K562 (cell line): ENCODE data around the gene PACRG. TPM values are rescaled to one million over a fixed set of nuclear protein-coding genes. Genes with fewer than 3 reads are reported as not detected.

Experiments used
- ATAC-seq: fragments of 200-7000 bp; cut with Tn5 transposase; 3 replicates; pipeline ENCODE4 v1.9.1; 2020; ENCODE audit warnings: moderate library complexity
- BruUV-seq: library from RNA; stranded (reverse); fragments of 400-500 nt; replicated peaks from 2 replicates; lab custom pipeline; 2021; lab: Mats Ljungman, UMichigan
- CTCF ChIA-PET: fragments of 300-600 bp; formaldehyde crosslinking; extraction: SDS; loops from one replicate; lab custom pipeline; 2021; ENCODE audit warnings: low intra/inter-chr PET ratio; lab: Yijun Ruan, JAX
- POLR2A ChIA-PET: fragments of 300-600, 350-650 bp; sonication (Branson Sonifier 250); formaldehyde crosslinking; extraction: SDS; loops from one replicate; lab custom pipeline; 2021; ENCODE audit warnings: antibody characterized with exemption, inconsistent platforms; lab: Yijun Ruan, JAX
- DNase-seq, 4 experiments: peaks; one replicate each; pipeline versions ENCODE4 v3.0.0 to v3.0.0-alpha.2; 2011 to 2018; ENCODE audit warnings: low spot score in 3 of 4, mixed read lengths in 3 of 4; ENCODE audit errors: extremely low read depth in 1 of 4
- FAIRE-seq: peaks from 2 replicates; lab custom pipeline; 2011; peaks lifted over from hg19 to GRCh38; lab: Jason Lieb, UNC
- H2AFZ ChIP-seq: 2 replicates; pipeline ENCODE4 v1.6.0; 2011; ENCODE audit warnings: low read depth, low read length, control low read depth, inconsistent platforms
- H3K27ac ChIP-seq: fragments of 200-600 bp; 3 replicates; pipeline ENCODE4 v1.8.0; 2011; ENCODE audit warnings: low read depth, mild to moderate bottlenecking, control low read depth, inconsistent platforms, low read length, moderate library complexity, mixed read lengths; ENCODE audit errors: extremely low read depth
- H3K27me3 ChIP-seq, 2 experiments: fragments of 300-600 bp in 1 of 2; 2 replicates in 1 of 2; 3 replicates in 1 of 2; pipeline versions ENCODE4 v1.6.0 to v1.8.0; 2011; ENCODE audit warnings: inconsistent platforms in 2 of 2, low read length in 2 of 2, mild to moderate bottlenecking in 1 of 2, mixed read lengths in 1 of 2, moderate library complexity in 1 of 2; ENCODE audit not compliant: control insufficient read depth in 2 of 2, insufficient read depth in 2 of 2
- H3K36me3 ChIP-seq: fragments of 300-600 bp; 3 replicates; pipeline ENCODE4 v1.8.0; 2011; ENCODE audit warnings: mild to moderate bottlenecking, low read length, inconsistent platforms; ENCODE audit not compliant: control insufficient read depth, insufficient read depth
- H3K4me1 ChIP-seq, 2 experiments: fragments of 200-600 bp in 1 of 2; replicated peaks in 1 of 2; 2 replicates in 1 of 2; 3 replicates in 1 of 2; pipeline versions ENCODE4 v1.5.1 to v1.8.0; 2011; ENCODE audit warnings: inconsistent platforms in 2 of 2, low read length in 2 of 2, mild to moderate bottlenecking in 1 of 2, mixed read lengths in 1 of 2, moderate library complexity in 1 of 2; ENCODE audit not compliant: control insufficient read depth in 2 of 2, insufficient read depth in 2 of 2
- H3K4me2 ChIP-seq: 2 replicates; pipeline ENCODE4 v1.6.1; 2011; ENCODE audit warnings: low read length, control low read depth, inconsistent platforms, mixed read lengths; ENCODE audit not compliant: insufficient read depth
- H3K4me3 ChIP-seq: fragments of 200-600 bp; sonication (generic), shearing (Covaris generic); 2 replicates; pipeline ENCODE4 v1.5.1; 2016; ENCODE audit warnings: control low read depth, inconsistent platforms
- H3K79me2 ChIP-seq: fragments of 200-600 bp; 3 replicates; pipeline ENCODE4 v1.8.0; 2011; ENCODE audit warnings: low read length, inconsistent platforms; ENCODE audit not compliant: control insufficient read depth, insufficient read depth
- H3K9ac ChIP-seq, 2 experiments: 2 replicates each; pipeline versions ENCODE4 v1.6.0 to v1.6.1; 2011; ENCODE audit warnings: low read depth in 2 of 2, low read length in 2 of 2, control low read depth in 1 of 2, inconsistent platforms in 1 of 2, mild to moderate bottlenecking in 1 of 2, mixed read lengths in 1 of 2; ENCODE audit not compliant: insufficient read depth in 1 of 2
- H3K9me1 ChIP-seq: one replicate; pipeline ENCODE4 v1.6.0; 2011; ENCODE audit warnings: inconsistent platforms, mild to moderate bottlenecking, low read length, moderate library complexity; ENCODE audit not compliant: control insufficient read depth, insufficient read depth
- H3K9me3 ChIP-seq: replicated peaks from 2 replicates; pipeline ENCODE4 v1.5.1; 2011; ENCODE audit warnings: low read depth, low read length, inconsistent platforms; ENCODE audit not compliant: control insufficient read depth, insufficient read depth
- H4K20me1 ChIP-seq: replicated peaks from 2 replicates; pipeline ENCODE4 v1.6.1; 2011; ENCODE audit warnings: low read length, inconsistent platforms, mixed read lengths; ENCODE audit not compliant: control insufficient read depth, insufficient read depth
- ATF1 ChIP-seq, 2 experiments: fragments of 450-650 bp in 1 of 2; IDR thresholded peaks; 2 replicates each; pipeline ENCODE4 v1.6.1; 2016; ENCODE audit warnings: missing compliant biosample characterization in 1 of 2, missing genetic modification characterization in 1 of 2
- GABPA ChIP-seq: fragments of 200-800 bp; sonication (Bioruptor generic); conservative IDR thresholded peaks from 2 replicates; pipeline ENCODE4 v1.6.1; 2016; ENCODE audit warnings: low read depth, missing genetic modification characterization, missing compliant biosample characterization
- MECOM ChIP-seq: fragments of 250-450 bp; sonication (Bioruptor Pico); IDR thresholded peaks from 2 replicates; pipeline ENCODE4 v1.8.0; 2022; ENCODE audit warnings: inconsistent platforms
- OTX1 ChIP-seq: fragments of 450-650 bp; formaldehyde crosslinking; IDR thresholded peaks from 2 replicates; pipeline ENCODE4 v1.4.0; 2022; ENCODE audit warnings: mild to moderate bottlenecking
- PRPF4 ChIP-seq: fragments of 200-400 bp; formaldehyde crosslinking; IDR thresholded peaks from one replicate; pipeline ENCODE4 v1.6.1; 2017; ENCODE audit warnings: low read length, low read depth, mild to moderate bottlenecking; ENCODE audit not compliant: insufficient read depth, poor library complexity, severe bottlenecking
- PYGO2 ChIP-seq: fragments of 450-650 bp; IDR thresholded peaks from 2 replicates; pipeline ENCODE4 v1.6.1; 2016; ENCODE audit warnings: mild to moderate bottlenecking, missing genetic modification characterization, moderate library complexity, missing compliant biosample characterization
- SNRNP70 ChIP-seq: fragments of 200-400 bp; formaldehyde crosslinking; optimal IDR thresholded peaks from 2 replicates; pipeline ENCODE3; 2017; ENCODE audit warnings: low read depth, low read length
- TFAM ChIP-seq: fragments of 250-450 bp; sonication (Bioruptor Pico); conservative IDR thresholded peaks from 2 replicates; pipeline ENCODE4 v1.5.0; 2021; ENCODE audit warnings: mild to moderate bottlenecking, moderate library complexity
- WHSC1 ChIP-seq: IDR thresholded peaks from one replicate; pipeline ENCODE4 v1.6.1; 2012; ENCODE audit warnings: low read length, control low read depth, inconsistent platforms
- ZNF384 ChIP-seq: IDR thresholded peaks from 2 replicates; pipeline ENCODE4 v1.6.1; 2012; ENCODE audit warnings: low read depth, low read length, improper control_type of control experiment
- ZNF561 ChIP-seq: fragments of 450-650 bp; formaldehyde crosslinking; conservative IDR thresholded peaks from 2 replicates; pipeline ENCODE4 v1.4.0; 2020; ENCODE audit warnings: mild to moderate bottlenecking, moderate library complexity
- WGBS: fragments of 100-300 bp; shearing (Covaris generic); methylation state at CpG from one replicate; pipeline ENCODE4 v1.1.6; 2016; ENCODE audit warnings: low coverage, mixed read lengths; ENCODE audit not compliant: insufficient coverage; ENCODE audit errors: missing lambda C conversion rate; 5-methylcytosine and 5-hydroxymethylcytosine counted together
- in situ Hi-C: fragments of 300-500 bp; cut with MboI; formaldehyde crosslinking; loops from 4 replicates; pipeline ENCODE4 v1.15.0; 2018; ENCODE audit warnings: inconsistent platforms, mixed read lengths
- intact Hi-C: fragments of 100-400 bp; cut with micrococcal nuclease; formaldehyde crosslinking; loops from 2 replicates; pipeline ENCODE4 v1.14.2; 2022
- polyA plus RNA-seq, 8 experiments: library from polyadenylated mRNA; depleted of rRNA in 4 of 8; stranded (reverse) in 5 of 8; unstranded in 3 of 8; fragments of >200 nt; fragmentation: Nextera tagmentation in 2 of 8; fragmentation: Illumina TruSeq in 1 of 8; extraction: Ambion mirVana in 2 of 8; extraction: Trizol in 1 of 8; gene quantifications; 2 replicates each; pipeline versions ENCODE4 v1.2.1 to v1.2.3, GENCODE V29; 2011 to 2014; ENCODE audit warnings: inconsistent platforms in 1 of 8, missing spikeins in 1 of 8
- total RNA-seq, 7 experiments: library from RNA; depleted of rRNA in 6 of 7; stranded (reverse); fragments of >200 nt in 6 of 7; fragmentation: Illumina TruSeq in 2 of 7; extraction: Trizol in 2 of 7; gene quantifications; 2 replicates each; pipeline versions ENCODE4 v1.2.1 to v1.2.3, GENCODE V29; 2011 to 2021; ENCODE audit warnings: low replicate concordance in 1 of 7
- TF ChIP-seq, protein P1 (sequence below): fragments of 450-650 bp; IDR thresholded peaks from 2 replicates; pipeline ENCODE4 v1.6.1; 2017; ENCODE audit warnings: mild to moderate bottlenecking, moderate library complexity

Gene PACRG
- total and polyA plus RNA-seq, 9 of the 15 experiments (the other 6 are each of a cell fraction or from before 2014, with no cell fraction given) = 0.04 TPM; not detected in 8

DNA sequence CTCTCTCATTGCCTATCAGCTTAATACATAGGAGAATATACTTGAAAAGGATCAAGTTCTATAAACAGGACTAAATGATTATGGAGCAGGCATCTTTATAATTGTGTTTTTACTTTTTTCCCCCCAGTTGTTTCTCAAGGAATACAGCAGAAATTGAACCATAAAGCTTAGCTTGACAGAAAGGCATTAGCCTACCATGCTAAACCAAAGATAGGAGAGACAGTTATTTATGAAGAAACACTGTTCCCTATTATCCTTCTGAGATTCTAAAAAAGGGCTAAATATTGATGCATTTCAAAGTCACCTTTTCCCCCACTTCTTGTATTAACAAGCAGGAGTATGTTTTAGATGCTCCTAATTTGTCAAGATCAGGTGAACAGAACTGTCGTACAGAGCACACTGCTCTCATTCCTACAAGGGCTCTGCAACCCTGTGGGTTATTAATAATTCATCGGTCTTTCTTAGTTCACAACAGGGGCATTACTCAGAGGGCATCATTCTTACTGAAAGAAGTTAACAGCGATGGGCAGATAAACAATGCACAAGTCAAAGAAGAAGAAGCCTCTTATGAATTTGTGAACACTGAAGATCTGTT is 38.9 kb upstream of the PACRG start (continued):
- no peak for TF ChIP-seq PRPF4

DNA sequence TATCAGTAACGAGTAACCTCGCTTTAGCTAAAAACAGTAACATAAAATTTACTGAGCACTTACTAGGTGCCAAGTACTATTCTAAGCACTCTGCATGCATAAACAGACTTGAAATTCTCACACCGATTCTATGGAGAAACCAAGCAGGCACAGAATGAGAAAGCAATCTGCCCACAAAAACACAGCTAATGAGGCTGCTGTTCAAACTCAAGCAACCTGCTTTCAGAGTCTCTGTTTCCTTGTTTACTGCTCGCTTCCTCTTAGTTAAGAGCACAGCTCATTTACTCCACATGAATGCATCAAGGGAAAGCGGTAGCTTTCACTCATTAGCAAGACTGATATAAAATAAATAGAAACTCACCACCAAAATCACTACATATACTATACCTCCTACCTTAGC is 37.6 kb upstream of the PACRG start:
- no peak overlapping the region for H3K27ac ChIP-seq
- H4K20me1 ChIP-seq = no peaks in the 10 kb centered on the region
- no peak overlapping the region for H2AFZ ChIP-seq
- DNase-seq = no peak
- TF ChIP-seq MECOM = no peak
- TF ChIP-seq, all 486 proteins: peak for 0
- WGBS = 2% methylated on average over 5 of the region's 5 CpGs
- intact Hi-C loops = no loop called here
- Histone ChIP-seq H3K79me2 (no peaks in the 10 kb centered on the region), H3K4me1 (no peaks in the 10 kb centered on the region), H3K4me3 (no peak overlapping the region), H3K9ac (no peak overlapping the region), H3K36me3 (no peaks in the 10 kb centered on the region), H3K27me3 (no peaks in the 10 kb centered on the region), H3K9me1 (no peaks in the 10 kb centered on the region), H3K9me3 (no peaks in the 10 kb centered on the region; the same call in 1 of the 2 replicates), H3K4me2 (no peak overlapping the region)
- ChIA-PET CTCF (no interaction called here), POLR2A (no interaction called here)
- ATAC-seq (no peak), FAIRE-seq (no peak)
- no TSS peak for BruUV-seq
- in situ Hi-C loops = no loop called here

DNA sequence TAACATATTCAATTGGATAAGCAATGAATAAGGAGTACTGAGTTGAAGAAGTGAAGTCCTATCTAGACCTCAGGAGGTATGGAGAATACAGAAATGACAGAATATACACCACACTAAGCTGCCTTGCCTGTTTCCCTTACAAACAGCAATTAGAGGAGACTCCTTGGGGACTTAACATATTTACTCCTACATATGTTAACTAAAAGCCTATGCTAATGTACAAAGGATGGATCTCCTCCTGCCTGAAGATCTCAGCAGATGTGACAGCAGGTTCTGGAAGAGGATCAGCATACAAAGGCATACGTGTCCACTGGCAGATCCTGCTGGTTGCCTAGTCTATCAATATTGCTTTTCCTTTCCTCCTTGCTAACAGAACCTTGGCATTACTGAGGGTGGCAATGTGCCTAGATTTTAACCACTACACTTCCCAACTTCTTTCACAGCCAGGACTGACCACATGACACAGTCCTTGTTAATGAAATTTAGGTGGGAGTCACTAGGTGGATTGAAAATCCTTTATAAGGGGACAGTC is 29.8 kb upstream of the PACRG start:
- intact Hi-C loops = no loop called here
- ATAC-seq = no peak
- POLR2A ChIA-PET = no interaction called here
- Histone ChIP-seq H3K27me3 (no peaks in the 10 kb centered on the region), H3K4me3 (no peak overlapping the region), H3K4me2 (no peak overlapping the region), H2AFZ (no peak overlapping the region), H3K9me1 (no peaks in the 10 kb centered on the region), H3K4me1 (no peaks in the 10 kb centered on the region), H3K27ac (no peak overlapping the region), H3K79me2 (no peaks in the 10 kb centered on the region), H3K9me3 (no peaks in the 10 kb centered on the region), H4K20me1 (no peaks in the 10 kb centered on the region), H3K9ac (no peak overlapping the region), H3K36me3 (no peaks in the 10 kb centered on the region)
- BruUV-seq = no TSS peak
- in situ Hi-C loops = no loop called here
- FAIRE-seq = no peak
- WGBS = 0% methylated on average over 1 of the region's 1 CpG
- CTCF ChIA-PET = no interaction called here
- DNase-seq = no peak
- TF ChIP-seq OTX1 (CRISPR knock-in tag) = no peak
- TF ChIP-seq GABPA (tag) = no peak
- no peak for TF ChIP-seq TFAM (CRISPR knock-in tag)
- TF ChIP-seq PYGO2 = no peak
- TF ChIP-seq ZNF561 (CRISPR knock-in tag) = no peak
- TF ChIP-seq, protein P1, sequence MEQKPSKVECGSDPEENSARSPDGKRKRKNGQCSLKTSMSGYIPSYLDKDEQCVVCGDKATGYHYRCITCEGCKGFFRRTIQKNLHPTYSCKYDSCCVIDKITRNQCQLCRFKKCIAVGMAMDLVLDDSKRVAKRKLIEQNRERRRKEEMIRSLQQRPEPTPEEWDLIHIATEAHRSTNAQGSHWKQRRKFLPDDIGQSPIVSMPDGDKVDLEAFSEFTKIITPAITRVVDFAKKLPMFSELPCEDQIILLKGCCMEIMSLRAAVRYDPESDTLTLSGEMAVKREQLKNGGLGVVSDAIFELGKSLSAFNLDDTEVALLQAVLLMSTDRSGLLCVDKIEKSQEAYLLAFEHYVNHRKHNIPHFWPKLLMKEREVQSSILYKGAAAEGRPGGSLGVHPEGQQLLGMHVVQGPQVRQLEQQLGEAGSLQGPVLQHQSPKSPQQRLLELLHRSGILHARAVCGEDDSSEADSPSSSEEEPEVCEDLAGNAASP = no peak
- TF ChIP-seq ATF1 (CRISPR knock-in tag; IDR thresholded peaks at IDR 0.05) = no peak
- no peak for TF ChIP-seq ATF1 (tag; IDR thresholded peaks at IDR 0.05)
- TF ChIP-seq SNRNP70 = no peak
- TF ChIP-seq WHSC1 = no peak
- no peak for TF ChIP-seq ZNF384
